H1 (cell line): Measurements from ENCODE around the gene HBQ1. TPM values are rescaled to one million over a fixed set of nuclear protein-coding genes. Genes with fewer than 3 reads are reported as not detected.

ENCODE experiments used
- CTCF ChIA-PET: fragments of 300-600 bp; sonication (Branson Sonifier 250); formaldehyde crosslinking; loops from one replicate; lab custom pipeline; 2021; ENCODE audit not compliant: partially characterized antibody; lab: Charles Lee
- POLR2A ChIA-PET: fragments of 300-600 bp; sonication (Branson Sonifier 250); formaldehyde crosslinking; loops from one replicate; lab custom pipeline; 2021; ENCODE audit warnings: inconsistent platforms; ENCODE audit not compliant: partially characterized antibody; lab: Charles Lee
- DNase-seq, 2 experiments: peaks; one replicate each; pipeline versions ENCODE4 v3.0.0 to v3.0.0-alpha.2; 2010 to 2022; ENCODE audit warnings: low spot score in 2 of 2, low read depth in 1 of 2, mixed read lengths in 1 of 2
- FAIRE-seq: peaks from 2 replicates; lab custom pipeline; 2011; peaks lifted over from hg19 to GRCh38; lab: Jason Lieb, UNC
- H2AFZ ChIP-seq: 2 replicates; pipeline ENCODE4 v1.8.1; 2012; ENCODE audit warnings: low read length, inconsistent platforms
- H2AK5ac ChIP-seq: 2 replicates; pipeline ENCODE4 v1.6.1; 2013; ENCODE audit warnings: low read depth, low read length
- H2BK120ac ChIP-seq: replicated peaks from 2 replicates; pipeline ENCODE3; 2013; ENCODE audit warnings: low read depth, low read length, inconsistent platforms
- H2BK12ac ChIP-seq: 2 replicates; pipeline ENCODE4 v1.6.1; 2013; ENCODE audit warnings: low read depth, low read length
- H2BK15ac ChIP-seq: 2 replicates; pipeline ENCODE4 v1.6.1; 2013; ENCODE audit warnings: low read length
- H2BK20ac ChIP-seq: 2 replicates; pipeline ENCODE4 v1.6.1; 2013; ENCODE audit warnings: low read length
- H2BK5ac ChIP-seq: 2 replicates; pipeline ENCODE4 v1.6.1; 2013; ENCODE audit warnings: low read depth, low read length
- H3K14ac ChIP-seq: 2 replicates; pipeline ENCODE4 v1.6.1; 2013; ENCODE audit warnings: inconsistent platforms; ENCODE audit not compliant: insufficient read length
- H3K18ac ChIP-seq: 2 replicates; pipeline ENCODE4 v1.6.1; 2013; ENCODE audit warnings: low read length; ENCODE audit errors: extremely low read depth
- H3K23ac ChIP-seq: 2 replicates; pipeline ENCODE4 v1.6.1; 2013; ENCODE audit warnings: inconsistent platforms; ENCODE audit not compliant: insufficient read length
- H3K23me2 ChIP-seq: 2 replicates; pipeline ENCODE4 v1.6.1; 2013; ENCODE audit warnings: low read depth, low read length
- H3K27ac ChIP-seq: 2 replicates; pipeline ENCODE4 v1.6.1; 2011; ENCODE audit warnings: low read depth, low read length, inconsistent platforms
- H3K27me3 ChIP-seq, 4 experiments: replicated peaks in 1 of 4; 1 replicate in 1 of 4; 2 replicates in 3 of 4; pipeline versions ENCODE4 v1.6.1 to v1.8.1; 2011 to 2013; ENCODE audit warnings: low read length in 3 of 4, mild to moderate bottlenecking in 3 of 4, inconsistent platforms in 2 of 4, mixed read lengths in 2 of 4, moderate library complexity in 1 of 4; ENCODE audit not compliant: control insufficient read depth in 3 of 4, insufficient read depth in 3 of 4; ENCODE audit errors: extremely low read depth in 1 of 4
- H3K36me3 ChIP-seq, 4 experiments: 2 replicates each; pipeline versions ENCODE4 v1.6.1 to v1.8.1; 2011 to 2013; ENCODE audit warnings: mild to moderate bottlenecking in 4 of 4, low read length in 3 of 4, moderate library complexity in 2 of 4, control low read depth in 1 of 4, inconsistent platforms in 1 of 4; ENCODE audit not compliant: insufficient read depth in 4 of 4, control insufficient read depth in 2 of 4
- H3K4ac ChIP-seq: replicated peaks from 2 replicates; pipeline ENCODE3; 2013; ENCODE audit warnings: low read length, low read depth, mixed read lengths, inconsistent platforms; ENCODE audit not compliant: insufficient read length
- H3K4me1 ChIP-seq, 4 experiments: replicated peaks in 1 of 4; 1 replicate in 1 of 4; 2 replicates in 3 of 4; pipeline versions ENCODE4 v1.6.1 to v1.8.1; 2011 to 2013; ENCODE audit warnings: low read length in 3 of 4, inconsistent platforms in 2 of 4, mixed read lengths in 1 of 4; ENCODE audit not compliant: insufficient read depth in 4 of 4, control insufficient read depth in 3 of 4
- H3K4me2 ChIP-seq, 2 experiments: 2 replicates each; pipeline versions ENCODE4 v1.6.1 to v1.8.1; 2011 to 2013; ENCODE audit warnings: low read depth in 2 of 2, low read length in 2 of 2, control low read depth in 1 of 2, inconsistent platforms in 1 of 2, mild to moderate bottlenecking in 1 of 2; ENCODE audit not compliant: insufficient read depth in 1 of 2
- H3K4me3 ChIP-seq, 4 experiments: fragments of 200-600, 300-600 bp in 1 of 4; sonication (generic), shearing (Covaris generic), sonication (Bioruptor Twin) in 1 of 4; 2 replicates each; pipeline versions ENCODE4 v1.5.1 to v1.8.1; 2011 to 2016; ENCODE audit warnings: low read length in 4 of 4, low read depth in 3 of 4, control low read depth in 2 of 4, inconsistent platforms in 2 of 4, mild to moderate bottlenecking in 2 of 4, mixed read lengths in 1 of 4, moderate library complexity in 1 of 4; ENCODE audit not compliant: insufficient read depth in 2 of 4; ENCODE audit errors: extremely low read depth in 1 of 4
- H3K56ac ChIP-seq: replicated peaks from 2 replicates; pipeline ENCODE3; 2013; ENCODE audit warnings: low read depth, mild to moderate bottlenecking, mixed read lengths, low read length, inconsistent platforms; ENCODE audit not compliant: insufficient read length
- H3K79me1 ChIP-seq: 2 replicates; pipeline ENCODE4 v1.6.1; 2013; ENCODE audit warnings: low read depth, low read length, control low read depth
- H3K79me2 ChIP-seq, 2 experiments: 2 replicates each; pipeline versions ENCODE4 v1.6.1 to v1.8.1; 2012 to 2013; ENCODE audit warnings: low read length in 2 of 2, mild to moderate bottlenecking in 2 of 2, inconsistent platforms in 1 of 2; ENCODE audit not compliant: insufficient read depth in 2 of 2, control insufficient read depth in 1 of 2
- H3K9ac ChIP-seq, 4 experiments: replicated peaks in 1 of 4; 1 replicate in 1 of 4; 2 replicates in 3 of 4; pipeline versions ENCODE4 v1.6.1 to v1.8.1; 2011 to 2013; ENCODE audit warnings: low read depth in 3 of 4, low read length in 3 of 4, control low read depth in 2 of 4, mild to moderate bottlenecking in 2 of 4, moderate library complexity in 2 of 4, inconsistent platforms in 1 of 4; ENCODE audit errors: extremely low read depth in 1 of 4
- H3K9me3 ChIP-seq, 2 experiments: 2 replicates each; pipeline versions ENCODE4 v1.6.1 to v1.8.1; 2012 to 2013; ENCODE audit warnings: mild to moderate bottlenecking in 2 of 2, moderate library complexity in 2 of 2, control low read depth in 1 of 2, inconsistent platforms in 1 of 2, low read depth in 1 of 2, low read length in 1 of 2, mixed read lengths in 1 of 2; ENCODE audit not compliant: insufficient read depth in 2 of 2
- H4K20me1 ChIP-seq, 2 experiments: replicated peaks in 1 of 2; 2 replicates each; pipeline versions ENCODE3 to v1.8.1; 2011 to 2013; ENCODE audit warnings: inconsistent platforms in 2 of 2, low read length in 2 of 2, mild to moderate bottlenecking in 1 of 2; ENCODE audit not compliant: insufficient read depth in 2 of 2, control insufficient read depth in 1 of 2
- H4K5ac ChIP-seq: 2 replicates; pipeline ENCODE4 v1.6.1; 2013; ENCODE audit warnings: low read length, low read depth, mixed read lengths, inconsistent platforms; ENCODE audit not compliant: insufficient read length
- H4K8ac ChIP-seq: 2 replicates; pipeline ENCODE4 v1.8.0; 2013; ENCODE audit warnings: mild to moderate bottlenecking, moderate library complexity, low read length, inconsistent platforms; ENCODE audit not compliant: insufficient read depth; ENCODE audit errors: extremely low read depth
- H4K91ac ChIP-seq: replicated peaks from 2 replicates; pipeline ENCODE3; 2013; ENCODE audit warnings: low read length, mixed read lengths, inconsistent platforms; ENCODE audit not compliant: insufficient read length
- ATF2 ChIP-seq: IDR thresholded peaks from 2 replicates; pipeline ENCODE4 v1.6.1; 2012; ENCODE audit warnings: low read length, inconsistent platforms
- CBX5 ChIP-seq: fragments of 300-800, 300-1000 bp; sonication (generic); IDR thresholded peaks from 2 replicates; pipeline ENCODE4 v1.7.1; 2016; ENCODE audit warnings: antibody characterized with exemption, low read length, low read depth
- CBX8 ChIP-seq: fragments of 300-800, 300-1000 bp; sonication (generic); IDR thresholded peaks from 2 replicates; pipeline ENCODE4 v1.7.1; 2016; ENCODE audit warnings: low read depth, low read length, borderline replicate concordance
- CEBPB ChIP-seq: IDR thresholded peaks from 2 replicates; pipeline ENCODE4 v1.6.1; 2012; ENCODE audit warnings: low read depth, low read length
- CTCF ChIP-seq, 3 experiments: IDR thresholded peaks; 1 replicate in 2 of 3; 2 replicates in 1 of 3; pipeline versions ENCODE4 v1.5.1 to v1.6.1; 2011; ENCODE audit warnings: low read length in 3 of 3, mild to moderate bottlenecking in 3 of 3, inconsistent platforms in 2 of 3, low read depth in 1 of 3, moderate library complexity in 1 of 3; ENCODE audit not compliant: insufficient read depth in 1 of 3; ENCODE audit errors: control extremely low read depth in 1 of 3
- POLR2A ChIP-seq, 2 experiments: IDR thresholded peaks; 1 replicate in 1 of 2; 2 replicates in 1 of 2; pipeline ENCODE4 v1.6.1; 2011; ENCODE audit warnings: low read depth in 2 of 2, low read length in 2 of 2, mild to moderate bottlenecking in 2 of 2; ENCODE audit errors: control extremely low read depth in 1 of 2
- RXRA ChIP-seq: IDR thresholded peaks from 2 replicates; pipeline ENCODE4 v1.6.1; 2011; ENCODE audit warnings: low read depth, mild to moderate bottlenecking, low read length, moderate library complexity; ENCODE audit not compliant: insufficient read depth
- SAP30 ChIP-seq: fragments of 300-600 bp; sonication (generic); IDR thresholded peaks from 2 replicates; pipeline ENCODE4 v1.7.1; 2012; ENCODE audit warnings: low read length, moderate library complexity, mild to moderate bottlenecking, inconsistent platforms; ENCODE audit not compliant: insufficient read depth, insufficient replicate concordance
- SP4 ChIP-seq: IDR thresholded peaks from 2 replicates; pipeline ENCODE4 v1.6.1; 2012; ENCODE audit warnings: low read length, inconsistent platforms
- TEAD4 ChIP-seq: IDR thresholded peaks from 2 replicates; pipeline ENCODE4 v1.6.1; 2012; ENCODE audit warnings: low read depth, low read length, inconsistent platforms, mixed read lengths
- WGBS, 2 experiments: shearing (Covaris generic) in 1 of 2; methylation state at CpG; one replicate each; pipeline versions ENCODE4 v1.1.6 to v1.1.7; 2013 to 2015; ENCODE audit warnings: low lambda C conversion rate in 2 of 2, mixed read lengths in 2 of 2, inconsistent platforms in 1 of 2, low coverage in 1 of 2, missing lambda C conversion rate in 1 of 2; ENCODE audit not compliant: insufficient replicate concordance in 2 of 2, insufficient coverage in 1 of 2, insufficient read length in 1 of 2; ENCODE audit errors: extremely low coverage in 1 of 2, missing lambda C conversion rate in 1 of 2; 5-methylcytosine and 5-hydroxymethylcytosine counted together
- polyA plus RNA-seq, 7 experiments: library from polyadenylated mRNA; depleted of rRNA in 3 of 7; stranded (reverse) in 5 of 7; unstranded in 2 of 7; fragments of >200 nt in 5 of 7; fragments of 200-250 nt in 2 of 7; gene quantifications; 1 replicate in 5 of 7; 2 replicates in 1 of 7; 4 replicates in 1 of 7; pipeline versions ENCODE4 v1.2.1 to v1.2.3, GENCODE V29; 2011 to 2013; ENCODE audit warnings: missing spikeins in 2 of 7, mixed read lengths in 2 of 7
- total RNA-seq: library from RNA; stranded (reverse); fragmentation: NEBNext Ultra II Directional; extraction: Animal tissue kit (Norgen Biotek cat#: 25700); gene quantifications from 2 replicates; pipeline ENCODE4 v1.2.1, GENCODE V29; 2021

Gene HBQ1
- total and polyA plus RNA-seq, 2 of the 8 experiments (the other 6 are each of a cell fraction or from before 2014, with no cell fraction given), result 2.9 to 17.1 TPM

- FAIRE-seq (no peak), DNase-seq (no peak)
- WGBS, 2 experiments, result 100% methylated on average over 5 of the region's 5 CpGs; no CpG with 5 or more reads in 1 of the 2 experiments
- Histone ChIP-seq H3K4me3 (no peak overlapping the region), H3K23ac (no peak overlapping the region), H3K79me1 (peaks cover 4% of the 10 kb centered on the region; the same call in 1 of the 2 replicates), H4K91ac (no peak overlapping the region), H2BK20ac (no peak overlapping the region), H3K4me2 (no peak overlapping the region), H3K18ac (no peak overlapping the region), H2AFZ (no peak overlapping the region), H3K36me3 (peaks cover 33 to 70% (median 58%) of the 10 kb centered on the region in 4 experiments), H3K9me3 (no peaks in the 10 kb centered on the region), H2BK120ac (no peak overlapping the region), H2BK12ac (no peak overlapping the region), H3K79me2 (peaks cover 0 to 7% of the 10 kb centered on the region in 2 experiments; a peak in 2 of 4 replicates), H3K27ac (no peak overlapping the region), H2BK5ac (no peak overlapping the region), H2AK5ac (no peak overlapping the region), H3K9ac (no peak overlapping the region), H3K4ac (no peak overlapping the region), H3K27me3 (no peaks in the 10 kb centered on the region), H3K4me1 (no peaks in the 10 kb centered on the region), H4K5ac (no peak overlapping the region), H4K8ac (no peak overlapping the region), H3K23me2 (no peaks in the 10 kb centered on the region), H2BK15ac (no peak overlapping the region), H3K14ac (no peak overlapping the region), H3K56ac (no peak overlapping the region), H4K20me1 (peaks cover 0 to 12% of the 10 kb centered on the region in 2 experiments)
- ChIA-PET CTCF (interaction anchor here (0.5 to 0.6 kb wide), 3 partner anchors 16 to 301 kb away, joined by 3 to 4 read pairs (median 3); no protein-coding TSS in a partner anchor), POLR2A (interaction anchor here (0.6 to 34.3 kb wide), 4 partner anchors 16 to 119 kb away, joined by 3 to 348 read pairs (median 4); partner anchors contain the start of gene LUC7L)
- TF ChIP-seq TEAD4 (no peak), ATF2 (no peak), SAP30 (no peak), SP4 (no peak), CBX8 (no peak), CEBPB (no peak), RXRA (no peak), CBX5 (no peak), CTCF (IDR thresholded peaks at IDR 0.05; ENCODE audit: control extremely low read depth in 1 of 3, insufficient read depth in 1 of 3, low read depth in 1 of 3, low read length in 3 of 3) (no peak), POLR2A (IDR thresholded peaks at IDR 0.05; ENCODE audit: control extremely low read depth in 1 of 2, low read depth in 2 of 2, low read length in 2 of 2) (no peak)
Observed at GRCh38 chr16:200388-200787, 20.1 kb downstream of the HBQ1 start.
